OCI-LY7 (cell line): ENCODE measurements around the gene HSBP1L1. TPM values are rescaled to one million over a fixed set of nuclear protein-coding genes. Genes with fewer than 3 reads are reported as not detected.

Experiments used
- BruUV-seq: library from RNA; stranded (reverse); fragments of 400-500 nt; replicated peaks from 2 replicates; lab custom pipeline; 2021; lab: Mats Ljungman, UMichigan
- CTCF ChIA-PET: fragments of 300-600 bp; sonication (Branson Sonifier 250); formaldehyde crosslinking; loops from one replicate; lab custom pipeline; 2022; ENCODE audit warnings: antibody characterized with exemption; ENCODE audit not compliant: unreplicated experiment; lab: Charles Lee
- POLR2A ChIA-PET: fragments of 300-600 bp; sonication (Branson Sonifier 250); formaldehyde crosslinking; loops from one replicate; lab custom pipeline; 2022; ENCODE audit warnings: antibody characterized with exemption; lab: Charles Lee
- DNase-seq: peaks from one replicate; pipeline ENCODE4 v3.0.0-alpha.2; 2015; ENCODE audit warnings: low spot score
- H2AFZ ChIP-seq: fragments of 200-600 bp; sonication (generic), shearing (Covaris generic); 2 replicates; pipeline ENCODE4 v1.6.1; 2014; ENCODE audit warnings: mild to moderate bottlenecking, antibody characterized with exemption, low read length, moderate library complexity
- H3K27ac ChIP-seq: fragments of 200-600 bp; sonication (generic); 2 replicates; pipeline ENCODE4 v1.5.1; 2014; ENCODE audit warnings: mixed run types, low read depth, mild to moderate bottlenecking, moderate library complexity, low read length, inconsistent platforms; ENCODE audit not compliant: poor library complexity, severe bottlenecking
- H3K36me3 ChIP-seq: fragments of 200-600 bp; sonication (generic); 2 replicates; pipeline ENCODE4 v1.6.1; 2014; ENCODE audit warnings: mild to moderate bottlenecking, antibody characterized with exemption, low read length, moderate library complexity, mixed read lengths; ENCODE audit not compliant: insufficient read depth
- H3K4me1 ChIP-seq: fragments of 200-600 bp; sonication (generic); 2 replicates; pipeline ENCODE4 v1.5.1; 2014; ENCODE audit warnings: mild to moderate bottlenecking, low read length; ENCODE audit not compliant: insufficient read depth, poor library complexity, severe bottlenecking
- H3K4me2 ChIP-seq: fragments of 200-600 bp; sonication (generic); 2 replicates; pipeline ENCODE4 v1.6.1; 2014; ENCODE audit warnings: mild to moderate bottlenecking, low read length
- H3K4me3 ChIP-seq: fragments of 200-600 bp; sonication (generic); 2 replicates; pipeline ENCODE4 v1.5.1; 2014; ENCODE audit warnings: mild to moderate bottlenecking, low read depth, low read length; ENCODE audit not compliant: poor library complexity, severe bottlenecking
- H3K79me2 ChIP-seq: fragments of 200-600 bp; sonication (generic); 2 replicates; pipeline ENCODE4 v1.6.1; 2016; ENCODE audit warnings: low read depth, mild to moderate bottlenecking, low read length, moderate library complexity, mixed read lengths; ENCODE audit not compliant: insufficient read depth
- H3K9me2 ChIP-seq: fragments of 200-600 bp; sonication (generic); 2 replicates; pipeline ENCODE4 v1.6.1; 2016; ENCODE audit warnings: mild to moderate bottlenecking, low read length, mixed read lengths; ENCODE audit not compliant: insufficient read depth
- H3K9me3 ChIP-seq: fragments of 200-600 bp; sonication (generic); 2 replicates; pipeline ENCODE4 v1.6.1; 2014; ENCODE audit warnings: mild to moderate bottlenecking, mixed run types, low read length, mixed read lengths
- H4K20me1 ChIP-seq: fragments of 200-600 bp; sonication (generic); 2 replicates; pipeline ENCODE4 v1.6.1; 2014; ENCODE audit warnings: mild to moderate bottlenecking, antibody characterized with exemption, low read length, moderate library complexity, mixed read lengths; ENCODE audit not compliant: insufficient read depth
- CTCF ChIP-seq: fragments of 200-600 bp; sonication (generic); conservative IDR thresholded peaks from 2 replicates; pipeline ENCODE4 v1.5.1; 2014; ENCODE audit warnings: mild to moderate bottlenecking, antibody characterized with exemption, low read length, moderate library complexity, mixed read lengths
- EZH2phosphoT487 ChIP-seq: fragments of 200-600 bp; sonication (generic); IDR thresholded peaks from 2 replicates; pipeline ENCODE4 v1.6.1; 2018; ENCODE audit warnings: low read depth, borderline replicate concordance, mild to moderate bottlenecking, mixed run types, antibody characterized with exemption, low read length, moderate library complexity, mixed read lengths
- intact Hi-C: fragments of 100-400 bp; cut with micrococcal nuclease; formaldehyde crosslinking; loops from one replicate; pipeline ENCODE4 v1.10.0; 2022; ENCODE audit not compliant: unreplicated experiment
- total RNA-seq, 2 experiments: library from RNA; depleted of rRNA in 1 of 2; stranded (reverse); fragments of >200 nt in 1 of 2; shearing (Covaris generic) in 1 of 2; gene quantifications; 2 replicates each; pipeline ENCODE4 v1.2.3, GENCODE V29; 2014 to 2022

Gene HSBP1L1
- total RNA-seq, 2 experiments from 2014 or later, result not detected

- no peaks in the 10 kb centered on the region for H3K9me3 ChIP-seq
- no peaks in the 10 kb centered on the region for H3K9me2 ChIP-seq
- no peak overlapping the region for H3K27ac ChIP-seq
- H3K36me3 ChIP-seq, result no peaks in the 10 kb centered on the region
- H4K20me1 ChIP-seq, result no peaks in the 10 kb centered on the region
- no peak for DNase-seq
- H3K4me3 ChIP-seq, result no peak overlapping the region
- POLR2A ChIA-PET, result no interaction called here
- intact Hi-C loops, result no loop called here
- no peak overlapping the region for H2AFZ ChIP-seq
- TF ChIP-seq EZH2phosphoT487, result no peak
- TF ChIP-seq CTCF, result no peak
- H3K4me1 ChIP-seq, result no peaks in the 10 kb centered on the region
- no peak overlapping the region for H3K4me2 ChIP-seq
- BruUV-seq, result no TSS peak
- no peaks in the 10 kb centered on the region for H3K79me2 ChIP-seq
- CTCF ChIA-PET, result no interaction called here
Observed at GRCh38 chr18:79917853-79918614, 46.4 kb upstream of the HSBP1L1 start.

- no peak for DNase-seq
Observed at GRCh38 chr18:79918615-79919011, 45.8 kb upstream of the HSBP1L1 start.

More at GRCh38 chr18:79918615-79919011, 45.8 kb upstream of the HSBP1L1 start:
- CTCF ChIA-PET, result no interaction called here
- H3K4me1 ChIP-seq, result no peaks in the 10 kb centered on the region
- no peaks in the 10 kb centered on the region for H3K36me3 ChIP-seq
- no peak overlapping the region for H3K4me2 ChIP-seq
- H3K9me2 ChIP-seq, result no peaks in the 10 kb centered on the region
- no peak for TF ChIP-seq EZH2phosphoT487
- TF ChIP-seq CTCF, result no peak
- H2AFZ ChIP-seq, result no peak overlapping the region
- intact Hi-C loops, result no loop called here
- no peak overlapping the region for H3K27ac ChIP-seq
- H3K4me3 ChIP-seq, result no peak overlapping the region
- H4K20me1 ChIP-seq, result no peaks in the 10 kb centered on the region
- POLR2A ChIA-PET, result no interaction called here
- BruUV-seq, result no TSS peak
- no peaks in the 10 kb centered on the region for H3K79me2 ChIP-seq
- H3K9me3 ChIP-seq, result no peaks in the 10 kb centered on the region
